SU-DHL-6 (cell line): ENCODE measurements around the gene PRMT1.

Source experiments
- EZH2phosphoT487 ChIP-seq: fragments of 200-600 bp; sonication (generic), shearing (Covaris generic); conservative IDR thresholded peaks from 2 replicates; pipeline ENCODE4 v1.6.1; 2018; ENCODE audit warnings: mild to moderate bottlenecking, antibody characterized with exemption, low read length, moderate library complexity, mixed read lengths
- TF ChIP-seq, protein P1 (sequence below): fragments of 200-600 bp; sonication (generic); IDR thresholded peaks from one replicate; pipeline ENCODE4 v1.5.1; 2017; ENCODE audit warnings: antibody characterized with exemption, mild to moderate bottlenecking, low read length, moderate library complexity; ENCODE audit not compliant: insufficient read depth, poor library complexity, severe bottlenecking

- TF ChIP-seq, protein P1, sequence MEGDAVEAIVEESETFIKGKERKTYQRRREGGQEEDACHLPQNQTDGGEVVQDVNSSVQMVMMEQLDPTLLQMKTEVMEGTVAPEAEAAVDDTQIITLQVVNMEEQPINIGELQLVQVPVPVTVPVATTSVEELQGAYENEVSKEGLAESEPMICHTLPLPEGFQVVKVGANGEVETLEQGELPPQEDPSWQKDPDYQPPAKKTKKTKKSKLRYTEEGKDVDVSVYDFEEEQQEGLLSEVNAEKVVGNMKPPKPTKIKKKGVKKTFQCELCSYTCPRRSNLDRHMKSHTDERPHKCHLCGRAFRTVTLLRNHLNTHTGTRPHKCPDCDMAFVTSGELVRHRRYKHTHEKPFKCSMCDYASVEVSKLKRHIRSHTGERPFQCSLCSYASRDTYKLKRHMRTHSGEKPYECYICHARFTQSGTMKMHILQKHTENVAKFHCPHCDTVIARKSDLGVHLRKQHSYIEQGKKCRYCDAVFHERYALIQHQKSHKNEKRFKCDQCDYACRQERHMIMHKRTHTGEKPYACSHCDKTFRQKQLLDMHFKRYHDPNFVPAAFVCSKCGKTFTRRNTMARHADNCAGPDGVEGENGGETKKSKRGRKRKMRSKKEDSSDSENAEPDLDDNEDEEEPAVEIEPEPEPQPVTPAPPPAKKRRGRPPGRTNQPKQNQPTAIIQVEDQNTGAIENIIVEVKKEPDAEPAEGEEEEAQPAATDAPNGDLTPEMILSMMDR = no peak
- no peak for TF ChIP-seq EZH2phosphoT487
Observed at GRCh38 chr19:49631610-49632192, 45.4 kb upstream of the PRMT1 start.
